Astrocyte of the spinal cord (primary cell): ENCODE results near the gene UVSSA.

Experiments
- DNase-seq: peaks from one replicate; pipeline ENCODE4 v3.0.0; 2011; ENCODE audit warnings: low read depth, low spot score
- H3K4me3 ChIP-seq: 2 replicates; pipeline ENCODE4 v1.5.1; 2011; ENCODE audit warnings: low read depth, mild to moderate bottlenecking, low read length, moderate library complexity
- CTCF ChIP-seq: IDR thresholded peaks from 2 replicates; pipeline ENCODE4 v1.5.1; 2012; ENCODE audit warnings: low read depth, mild to moderate bottlenecking, low read length, inconsistent platforms
- in situ Hi-C: cut with HindIII; loops from 2 replicates; pipeline ENCODE4 v1.10.0; 2017; ENCODE audit warnings: low sequenced_read_pairs

UVSSA gene

GRCh38 chr4:1302159-1302558 lies 44.8 kb upstream of the UVSSA start:
- in situ Hi-C loops = no loop called here
- no peak for DNase-seq
- TF ChIP-seq CTCF = no peak
- no peak overlapping the region for H3K4me3 ChIP-seq

GRCh38 chr4:1305261-1305711 lies 41.7 kb upstream of the UVSSA start:
- H3K4me3 ChIP-seq = no peak overlapping the region
- TF ChIP-seq CTCF = no peak
- no peak for DNase-seq
- in situ Hi-C loops = no loop called here

- no peak for TF ChIP-seq CTCF
- in situ Hi-C loops = no loop called here
- no peak for DNase-seq
- H3K4me3 ChIP-seq = no peak overlapping the region
Observed at GRCh38 chr4:1305781-1306455, 41.1 kb upstream of the UVSSA start.

GRCh38 chr4:1307951-1308735 lies 38.9 kb upstream of the UVSSA start:
- in situ Hi-C loops = no loop called here
- TF ChIP-seq CTCF = no peak
- H3K4me3 ChIP-seq = no peak overlapping the region
- DNase-seq = no peak

- H3K4me3 ChIP-seq = peak overlapping the region; percentile 38
- in situ Hi-C loops = no loop called here
- no peak for TF ChIP-seq CTCF
- DNase-seq = peak; percentile 91
Observed at GRCh38 chr4:1309261-1310010, 37.6 kb upstream of the UVSSA start.

GRCh38 chr4:1310031-1310795 lies 36.8 kb upstream of the UVSSA start:
- peak overlapping the region; percentile 38 for H3K4me3 ChIP-seq
- no peak for TF ChIP-seq CTCF
- no peak for DNase-seq
- in situ Hi-C loops = no loop called here
